Trophoblast cell (in vitro differentiated cells and primary cell): ENCODE measurements around the gene KIF20B.
A peak's percentile ranks its signal among the peaks of the same experiment; 100 is the strongest.

Experiments used
- DNase-seq, 2 donors: peaks; one replicate each; pipeline ENCODE4 v3.0.0-alpha.2; 2016
- H2AFZ ChIP-seq: 2 replicates; pipeline ENCODE4 v1.6.1; 2013; ENCODE audit warnings: low read length, moderate library complexity, mild to moderate bottlenecking; ENCODE audit not compliant: insufficient read depth, poor library complexity
- H2AK5ac ChIP-seq: 2 replicates; pipeline ENCODE4 v1.6.1; 2013; ENCODE audit warnings: mild to moderate bottlenecking, low read length
- H2BK120ac ChIP-seq: 2 replicates; pipeline ENCODE4 v1.6.1; 2013; ENCODE audit warnings: low read length, mild to moderate bottlenecking, moderate library complexity; ENCODE audit not compliant: insufficient read depth, poor library complexity
- H2BK12ac ChIP-seq: 2 replicates; pipeline ENCODE4 v1.6.1; 2013; ENCODE audit warnings: mild to moderate bottlenecking, low read length, moderate library complexity
- H2BK5ac ChIP-seq: 2 replicates; pipeline ENCODE4 v1.6.1; 2013; ENCODE audit warnings: low read length, low read depth, moderate library complexity, mild to moderate bottlenecking; ENCODE audit not compliant: poor library complexity
- H3K14ac ChIP-seq: 2 replicates; pipeline ENCODE4 v1.6.1; 2013; ENCODE audit warnings: mild to moderate bottlenecking, low read length
- H3K18ac ChIP-seq: 2 replicates; pipeline ENCODE4 v1.6.1; 2013; ENCODE audit warnings: mild to moderate bottlenecking, low read length
- H3K23ac ChIP-seq: 2 replicates; pipeline ENCODE4 v1.6.1; 2013; ENCODE audit warnings: low read length
- H3K27ac ChIP-seq: 2 replicates; pipeline ENCODE4 v1.5.1; 2013; ENCODE audit warnings: low read depth, mild to moderate bottlenecking, inconsistent platforms, low read length, moderate library complexity
- H3K27me3 ChIP-seq: 2 replicates; pipeline ENCODE4 v1.6.1; 2013; ENCODE audit warnings: inconsistent platforms, mild to moderate bottlenecking, low read length, moderate library complexity; ENCODE audit not compliant: insufficient read depth
- H3K36me3 ChIP-seq, 2 experiments: 1 replicate in 1 of 2; 2 replicates in 1 of 2; pipeline ENCODE4 v1.6.1; 2013; ENCODE audit warnings: low read length in 2 of 2, mild to moderate bottlenecking in 2 of 2, moderate library complexity in 1 of 2; ENCODE audit not compliant: insufficient read depth in 2 of 2, control insufficient read depth in 1 of 2
- H3K4ac ChIP-seq: 2 replicates; pipeline ENCODE4 v1.6.1; 2013; ENCODE audit warnings: low read depth, mild to moderate bottlenecking, low read length, moderate library complexity
- H3K4me1 ChIP-seq, 2 experiments: 1 replicate in 1 of 2; 2 replicates in 1 of 2; pipeline ENCODE4 v1.6.1; 2013; ENCODE audit warnings: low read length in 2 of 2, mild to moderate bottlenecking in 2 of 2, moderate library complexity in 1 of 2; ENCODE audit not compliant: insufficient read depth in 2 of 2, control insufficient read depth in 1 of 2
- H3K4me2 ChIP-seq: 2 replicates; pipeline ENCODE4 v1.6.1; 2013; ENCODE audit warnings: inconsistent platforms, mild to moderate bottlenecking, low read length, moderate library complexity
- H3K4me3 ChIP-seq: 2 replicates; pipeline ENCODE4 v1.5.1; 2013; ENCODE audit warnings: mild to moderate bottlenecking, low read depth, low read length, inconsistent platforms
- H3K79me1 ChIP-seq: one replicate; pipeline ENCODE4 v1.6.1; 2013; ENCODE audit warnings: low read length
- H3K79me2 ChIP-seq: 2 replicates; pipeline ENCODE4 v1.6.1; 2013; ENCODE audit warnings: low read length, mild to moderate bottlenecking; ENCODE audit not compliant: control insufficient read depth, insufficient read depth, poor library complexity
- H3K9ac ChIP-seq: 2 replicates; pipeline ENCODE4 v1.6.1; 2013; ENCODE audit warnings: mild to moderate bottlenecking, low read length
- H3K9me3 ChIP-seq: 2 replicates; pipeline ENCODE4 v1.6.1; 2013; ENCODE audit warnings: low read depth, mild to moderate bottlenecking, control low read depth, inconsistent platforms, low read length; ENCODE audit not compliant: insufficient read depth
- H4K12ac ChIP-seq: 2 replicates; pipeline ENCODE4 v1.6.1; 2013; ENCODE audit warnings: low read depth, mild to moderate bottlenecking, low read length, moderate library complexity
- H4K8ac ChIP-seq: 2 replicates; pipeline ENCODE4 v1.6.1; 2013; ENCODE audit warnings: low read depth, mild to moderate bottlenecking, low read length, moderate library complexity
- H4K91ac ChIP-seq: one replicate; pipeline ENCODE4 v1.6.1; 2013; ENCODE audit warnings: low read depth, mild to moderate bottlenecking, low read length, moderate library complexity
- WGBS: extraction: QIAGEN DNeasy Blood & Tissue Kit; methylation state at CpG from one replicate; pipeline ENCODE4 v1.1.7; 2013; ENCODE audit warnings: missing lambda C conversion rate; ENCODE audit not compliant: insufficient read length, insufficient coverage; ENCODE audit errors: extremely low coverage; 5-methylcytosine and 5-hydroxymethylcytosine counted together

Gene KIF20B

DNA sequence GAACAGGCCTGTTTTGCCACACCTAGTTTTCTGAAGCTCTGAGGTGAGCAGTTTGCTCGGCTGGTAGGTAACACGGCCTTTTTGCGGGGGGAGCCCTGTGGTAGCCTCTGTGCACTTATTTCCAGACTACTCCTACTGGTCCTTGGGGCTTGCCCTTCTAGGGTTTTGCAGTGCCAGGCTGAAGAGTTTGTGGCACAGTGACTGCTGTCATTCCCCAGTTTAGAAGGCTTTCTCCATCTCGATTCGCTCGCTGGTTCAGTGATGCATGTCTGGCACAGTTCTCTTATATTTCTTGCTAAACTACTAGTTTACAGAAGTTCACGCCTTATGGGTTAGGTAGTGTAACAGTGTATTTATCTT, 711 bp downstream of the KIF20B start:
- H4K91ac ChIP-seq: no peak overlapping the region
- H3K4ac ChIP-seq: peak overlapping the region; percentile 98
- no peak overlapping the region for H2AK5ac ChIP-seq
- no peaks in the 10 kb centered on the region for H3K27me3 ChIP-seq
- H3K79me1 ChIP-seq: peaks cover 2% of the 10 kb centered on the region
- H4K8ac ChIP-seq: no peak overlapping the region
- H4K12ac ChIP-seq: no peak overlapping the region
- peaks cover 14% of the 10 kb centered on the region for H3K79me2 ChIP-seq
- WGBS: no CpG with 5 or more reads among the region's 7 CpGs
- peak overlapping the region; percentile 39 for H3K18ac ChIP-seq
- H3K4me1 ChIP-seq: peaks cover 3% of the 10 kb centered on the region in 2 experiments
- peak overlapping the region; percentile 60 for H3K4me3 ChIP-seq
- H3K23ac ChIP-seq: no peak overlapping the region
- H3K14ac ChIP-seq: peak overlapping the region; percentile 58
- no peak overlapping the region for H2BK120ac ChIP-seq
- H3K9me3 ChIP-seq: no peaks in the 10 kb centered on the region
- DNase-seq: no peak
- H2BK5ac ChIP-seq: no peak overlapping the region
- peak overlapping the region; percentile 59 for H3K9ac ChIP-seq
- H2BK12ac ChIP-seq: no peak overlapping the region
- no peak overlapping the region for H2AFZ ChIP-seq
- no peaks in the 10 kb centered on the region for H3K36me3 ChIP-seq
- H3K27ac ChIP-seq: no peak overlapping the region
- peak overlapping the region; percentile 79 for H3K4me2 ChIP-seq

DNA sequence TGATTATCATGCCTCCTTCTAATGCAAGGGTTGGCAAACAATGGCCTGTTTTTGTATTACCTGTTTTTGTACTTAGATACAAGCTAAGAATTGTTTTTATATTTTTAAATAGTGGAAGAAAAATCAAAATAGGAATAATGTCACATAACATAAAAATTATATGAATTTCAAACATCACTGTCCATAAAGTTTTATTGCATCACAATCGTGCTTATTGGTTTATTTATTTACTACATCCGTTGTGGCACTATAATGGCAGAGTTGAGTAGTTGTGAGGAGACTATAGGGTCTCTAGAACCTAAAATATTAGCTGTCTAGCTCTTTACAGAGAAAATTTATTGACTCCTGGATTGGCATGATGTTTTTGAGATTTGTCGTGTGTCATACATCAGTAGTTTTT, 4.1 kb downstream of the KIF20B start:
- H2BK5ac ChIP-seq: no peak overlapping the region
- no peaks in the 10 kb centered on the region for H3K36me3 ChIP-seq
- no peak overlapping the region for H4K12ac ChIP-seq
- H3K4me1 ChIP-seq: peaks cover 3% of the 10 kb centered on the region in 2 experiments
- H2AFZ ChIP-seq: no peak overlapping the region
- no peak overlapping the region for H3K27ac ChIP-seq
- H3K4me3 ChIP-seq: no peak overlapping the region
- H3K9me3 ChIP-seq: no peaks in the 10 kb centered on the region
- H3K79me1 ChIP-seq: peaks cover 2% of the 10 kb centered on the region
- H3K4ac ChIP-seq: no peak overlapping the region
- H2AK5ac ChIP-seq: no peak overlapping the region
- H3K14ac ChIP-seq: no peak overlapping the region
- no peak overlapping the region for H2BK12ac ChIP-seq
- H3K23ac ChIP-seq: no peak overlapping the region
- WGBS: no CpG with 5 or more reads among the region's 3 CpGs
- no peak overlapping the region for H2BK120ac ChIP-seq
- H4K8ac ChIP-seq: no peak overlapping the region
- no peak for DNase-seq
- no peak overlapping the region for H4K91ac ChIP-seq
- H3K27me3 ChIP-seq: no peaks in the 10 kb centered on the region
- H3K18ac ChIP-seq: no peak overlapping the region
- H3K4me2 ChIP-seq: no peak overlapping the region
- H3K79me2 ChIP-seq: peaks cover 14% of the 10 kb centered on the region
- no peak overlapping the region for H3K9ac ChIP-seq

DNA sequence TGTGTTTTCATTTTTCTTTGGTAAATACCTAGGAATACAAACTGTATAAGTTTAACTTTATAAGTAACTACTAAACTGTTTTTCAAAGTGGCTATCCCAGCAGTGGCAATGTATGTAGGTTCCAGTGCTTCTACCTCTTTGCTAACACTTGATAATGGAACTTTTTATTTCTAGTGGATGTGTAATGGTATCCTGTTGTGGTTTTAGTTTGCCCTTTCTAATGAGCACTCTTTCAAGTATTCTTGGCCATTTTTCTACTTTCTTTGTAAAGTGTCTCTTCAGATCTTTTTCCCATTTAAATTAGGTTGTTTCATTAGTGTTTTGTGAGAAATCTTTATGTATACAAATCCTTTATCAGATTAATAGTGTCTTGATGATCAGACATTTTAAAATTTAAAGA, 4.6 kb downstream of the KIF20B start:
- Histone ChIP-seq H3K4me3 (no peak overlapping the region), H2AFZ (no peak overlapping the region), H2AK5ac (no peak overlapping the region), H2BK12ac (no peak overlapping the region), H2BK5ac (no peak overlapping the region), H3K9ac (no peak overlapping the region), H3K36me3 (no peaks in the 10 kb centered on the region), H3K4ac (no peak overlapping the region), H3K14ac (no peak overlapping the region), H4K12ac (no peak overlapping the region), H3K79me2 (peaks cover 13% of the 10 kb centered on the region), H3K23ac (no peak overlapping the region), H3K27me3 (no peaks in the 10 kb centered on the region), H4K91ac (no peak overlapping the region), H3K4me2 (no peak overlapping the region), H2BK120ac (no peak overlapping the region), H3K27ac (no peak overlapping the region), H3K4me1 (peaks cover 3% of the 10 kb centered on the region in 2 experiments), H3K18ac (no peak overlapping the region), H4K8ac (no peak overlapping the region), H3K79me1 (peaks cover 2% of the 10 kb centered on the region), H3K9me3 (no peaks in the 10 kb centered on the region)
- no peak for DNase-seq

DNA sequence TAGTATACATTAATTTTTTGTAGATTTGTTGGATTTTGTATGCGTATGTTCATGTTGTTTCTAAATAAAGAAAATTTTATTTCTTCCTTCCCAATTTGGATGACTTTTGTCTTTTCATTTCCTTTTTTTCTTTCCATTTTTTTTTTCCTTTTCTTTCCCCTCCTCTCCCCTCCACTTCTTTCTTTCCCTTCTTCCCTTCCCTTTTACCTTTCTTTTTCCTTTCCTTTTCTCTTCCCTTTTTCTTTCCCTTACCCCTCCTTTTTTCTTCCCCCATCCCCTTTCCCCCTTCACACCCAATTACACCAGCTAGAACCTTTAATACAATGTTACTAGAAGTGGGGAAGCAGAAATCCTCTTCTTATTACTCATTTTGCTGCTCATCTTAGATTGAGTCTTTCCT, 6.0 kb downstream of the KIF20B start:
- WGBS: no CpG with 5 or more reads among the region's 1 CpG
- no peak overlapping the region for H4K12ac ChIP-seq
- peaks cover 2 to 3% of the 10 kb centered on the region in 2 experiments for H3K36me3 ChIP-seq
- no peak overlapping the region for H4K91ac ChIP-seq
- H2BK5ac ChIP-seq: no peak overlapping the region
- no peaks in the 10 kb centered on the region for H3K79me1 ChIP-seq
- H2BK120ac ChIP-seq: no peak overlapping the region
- no peak overlapping the region for H3K14ac ChIP-seq
- H3K27ac ChIP-seq: no peak overlapping the region
- no peak overlapping the region for H2BK12ac ChIP-seq
- H3K18ac ChIP-seq: no peak overlapping the region
- DNase-seq: no peak
- H3K4me3 ChIP-seq: no peak overlapping the region
- H3K27me3 ChIP-seq: no peaks in the 10 kb centered on the region
- no peak overlapping the region for H4K8ac ChIP-seq
- peaks cover 5% of the 10 kb centered on the region for H3K79me2 ChIP-seq
- no peak overlapping the region for H2AK5ac ChIP-seq
- H2AFZ ChIP-seq: no peak overlapping the region
- no peak overlapping the region for H3K4me2 ChIP-seq
- H3K23ac ChIP-seq: no peak overlapping the region
- H3K4me1 ChIP-seq: no peaks in the 10 kb centered on the region
- no peak overlapping the region for H3K9ac ChIP-seq
- H3K9me3 ChIP-seq: no peaks in the 10 kb centered on the region
- H3K4ac ChIP-seq: no peak overlapping the region
